ENCODE measurements around the gene SLC39A7. TPM values are rescaled to one million over a fixed set of nuclear protein-coding genes. Genes with fewer than 3 reads are reported as not detected.
A peak's percentile ranks its signal among the peaks of the same experiment; 100 is the strongest.

Gene SLC39A7
- total RNA-seq, 1 donor from 2014 or later = 147 TPM

DNA sequence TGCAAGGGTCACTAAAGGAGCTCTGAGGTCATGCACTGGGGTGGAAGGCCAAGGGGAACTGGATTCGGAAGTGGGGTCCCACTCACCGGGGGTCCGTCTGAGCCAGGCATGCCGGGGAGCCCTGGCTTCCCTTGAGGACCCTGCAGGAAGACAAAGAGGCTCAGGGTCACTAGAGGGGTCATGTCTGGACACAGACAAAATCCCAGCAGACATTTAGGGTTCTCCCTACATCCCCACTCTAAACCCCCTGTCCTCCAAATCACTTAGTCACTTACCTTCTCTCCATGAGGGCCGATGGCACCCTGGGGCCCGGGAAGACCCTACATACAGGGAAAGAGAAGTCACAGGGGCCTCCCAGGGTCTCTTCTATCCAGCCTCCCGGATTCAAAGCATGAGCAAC lies 23.8 kb upstream of the SLC39A7 start:
- Mint-ChIP-seq H3K27me3 (peaks cover 8% of the 10 kb centered on the region), H3K27ac (no peak overlapping the region)

DNA sequence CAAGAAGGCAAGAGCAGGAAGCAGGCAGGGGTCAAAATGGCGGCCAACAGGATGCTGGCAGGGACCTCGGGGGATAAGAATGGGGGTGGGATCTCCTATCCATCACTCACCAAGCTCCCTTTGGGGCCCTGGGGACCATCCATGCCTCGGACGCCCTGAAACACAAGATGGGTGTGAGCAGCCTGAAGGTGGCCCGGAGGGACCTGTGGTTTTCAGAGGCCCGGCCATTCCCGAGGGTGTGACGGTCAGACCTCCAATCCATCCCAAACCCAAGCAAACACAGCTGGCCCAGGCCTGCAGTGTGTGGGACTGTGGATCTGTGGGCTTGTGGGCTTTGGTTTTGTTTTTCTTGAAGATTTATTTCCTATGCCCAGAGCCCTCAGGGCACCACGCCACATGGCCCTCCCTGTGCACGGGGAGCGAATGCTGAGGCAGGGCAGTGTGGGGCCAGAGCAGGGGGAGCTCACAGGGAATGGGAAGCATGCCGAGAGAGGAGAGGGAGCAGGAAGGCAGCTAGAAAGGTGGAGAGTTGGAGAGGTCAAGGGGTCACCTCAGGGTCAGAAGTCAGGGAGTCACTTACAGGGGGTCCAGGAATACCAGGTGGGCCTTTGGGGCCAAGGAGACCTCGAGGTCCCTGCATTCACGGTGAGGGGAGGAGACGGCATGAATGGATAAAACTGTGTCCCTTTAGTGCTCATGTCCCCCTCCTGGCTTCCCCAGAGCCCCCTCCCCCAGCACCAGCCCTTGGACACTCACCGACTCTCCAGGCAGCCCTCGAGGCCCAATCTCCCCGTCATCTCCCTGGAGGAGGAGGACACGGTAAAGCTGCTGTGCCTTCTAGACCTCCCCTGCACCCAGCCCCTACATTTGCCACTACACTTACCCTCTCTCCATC lies 22.9 kb upstream of the SLC39A7 start:
- TF ChIP-seq, protein P1, sequence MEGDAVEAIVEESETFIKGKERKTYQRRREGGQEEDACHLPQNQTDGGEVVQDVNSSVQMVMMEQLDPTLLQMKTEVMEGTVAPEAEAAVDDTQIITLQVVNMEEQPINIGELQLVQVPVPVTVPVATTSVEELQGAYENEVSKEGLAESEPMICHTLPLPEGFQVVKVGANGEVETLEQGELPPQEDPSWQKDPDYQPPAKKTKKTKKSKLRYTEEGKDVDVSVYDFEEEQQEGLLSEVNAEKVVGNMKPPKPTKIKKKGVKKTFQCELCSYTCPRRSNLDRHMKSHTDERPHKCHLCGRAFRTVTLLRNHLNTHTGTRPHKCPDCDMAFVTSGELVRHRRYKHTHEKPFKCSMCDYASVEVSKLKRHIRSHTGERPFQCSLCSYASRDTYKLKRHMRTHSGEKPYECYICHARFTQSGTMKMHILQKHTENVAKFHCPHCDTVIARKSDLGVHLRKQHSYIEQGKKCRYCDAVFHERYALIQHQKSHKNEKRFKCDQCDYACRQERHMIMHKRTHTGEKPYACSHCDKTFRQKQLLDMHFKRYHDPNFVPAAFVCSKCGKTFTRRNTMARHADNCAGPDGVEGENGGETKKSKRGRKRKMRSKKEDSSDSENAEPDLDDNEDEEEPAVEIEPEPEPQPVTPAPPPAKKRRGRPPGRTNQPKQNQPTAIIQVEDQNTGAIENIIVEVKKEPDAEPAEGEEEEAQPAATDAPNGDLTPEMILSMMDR (conservative IDR thresholded peaks at IDR 0.05) = no peak
- peaks cover 10% of the 10 kb centered on the region for H3K4me1 Mint-ChIP-seq (ENCODE audit: unreplicated experiment)
- H3K4me3 Mint-ChIP-seq = peak overlapping the region; percentile 59
- H3K27me3 Mint-ChIP-seq = peaks cover 8% of the 10 kb centered on the region
- H3K27ac Mint-ChIP-seq = peak overlapping the region; percentile 57
- no peaks in the 10 kb centered on the region for H3K36me3 Mint-ChIP-seq
- DNase-seq (ENCODE audit: extremely low spot score, unreplicated experiment) = no peak
- H3K9me3 Mint-ChIP-seq = no peaks in the 10 kb centered on the region

More for the DNA sequence above, 23.8 kb upstream of the SLC39A7 start:
- DNase-seq (ENCODE audit: extremely low spot score, unreplicated experiment) = no peak
- no peak overlapping the region for H3K4me3 Mint-ChIP-seq
- TF ChIP-seq, protein P1 (conservative IDR thresholded peaks at IDR 0.05) = no peak
- H3K36me3 Mint-ChIP-seq = no peaks in the 10 kb centered on the region
- peaks cover 10% of the 10 kb centered on the region for H3K4me1 Mint-ChIP-seq (ENCODE audit: unreplicated experiment)
- H3K9me3 Mint-ChIP-seq = no peaks in the 10 kb centered on the region

GRCh38 chr6:33178755-33179475 lies 21.8 kb upstream of the SLC39A7 start:
- Mint-ChIP-seq H3K4me1 (ENCODE audit: unreplicated experiment) (peaks cover 10% of the 10 kb centered on the region), H3K9me3 (no peaks in the 10 kb centered on the region), H3K4me3 (no peak overlapping the region), H3K36me3 (peaks cover 4% of the 10 kb centered on the region), H3K27ac (peak overlapping the region; percentile 57), H3K27me3 (peaks cover 8% of the 10 kb centered on the region)
- TF ChIP-seq, protein P1 (conservative IDR thresholded peaks at IDR 0.05) = no peak
- DNase-seq (ENCODE audit: extremely low spot score, unreplicated experiment) = no peak

DNA sequence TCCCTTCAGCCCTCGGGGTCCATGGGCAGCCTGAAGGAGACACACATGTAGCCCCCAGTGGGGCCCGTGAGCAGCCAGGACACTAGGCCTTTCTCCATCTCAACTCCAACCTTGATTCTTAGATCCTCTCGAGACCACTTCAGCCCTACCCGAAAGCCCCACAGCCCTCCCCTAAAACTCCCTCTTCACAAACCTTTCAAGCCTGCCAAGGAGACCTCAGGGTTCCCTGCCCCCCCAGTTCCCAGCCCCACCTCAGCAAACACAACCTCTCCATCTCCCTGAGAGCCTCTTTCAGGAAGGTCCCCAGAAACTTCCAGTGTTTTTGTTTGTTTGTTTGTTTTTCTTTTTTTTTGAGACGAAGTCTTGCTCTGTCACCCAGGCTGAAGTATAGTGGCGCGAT lies 19.5 kb upstream of the SLC39A7 start:
- Mint-ChIP-seq H3K9me3 (no peaks in the 10 kb centered on the region), H3K27ac (no peak overlapping the region), H3K27me3 (peaks cover 7% of the 10 kb centered on the region), H3K4me1 (ENCODE audit: unreplicated experiment) (peaks cover 10% of the 10 kb centered on the region), H3K36me3 (peaks cover 4% of the 10 kb centered on the region), H3K4me3 (no peak overlapping the region)
- TF ChIP-seq, protein P1 (conservative IDR thresholded peaks at IDR 0.05) = no peak
- DNase-seq (ENCODE audit: extremely low spot score, unreplicated experiment) = no peak

DNA sequence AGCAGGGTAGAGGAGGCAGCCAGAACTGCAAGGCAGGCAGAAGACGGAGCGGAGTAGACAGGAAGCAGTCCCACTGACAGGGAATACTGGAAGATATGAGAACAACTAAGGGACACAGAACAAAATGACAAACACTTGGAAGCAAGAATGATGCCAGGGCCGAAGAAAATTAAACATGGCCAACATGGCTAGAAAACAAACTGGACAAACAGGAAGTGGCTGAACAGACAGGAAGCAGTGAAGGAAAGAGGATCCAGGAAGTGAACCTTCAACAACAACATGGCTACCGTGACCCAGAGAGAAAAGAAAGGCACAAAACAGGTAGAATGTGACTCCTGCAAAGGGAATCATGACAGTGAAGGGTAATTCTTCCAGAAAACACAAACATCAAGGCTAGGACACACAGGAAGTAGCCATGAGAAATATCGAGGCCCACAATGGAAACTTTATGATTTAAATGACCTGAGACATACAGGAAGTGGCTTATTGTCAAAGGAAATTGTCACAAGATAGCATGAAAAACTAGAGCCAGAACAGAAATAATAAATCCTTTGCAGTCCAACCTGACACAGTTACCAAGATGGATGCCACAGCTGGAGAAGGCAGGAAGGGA lies 17.5 kb upstream of the SLC39A7 start:
- peaks cover 4% of the 10 kb centered on the region for H3K36me3 Mint-ChIP-seq
- peaks cover 21% of the 10 kb centered on the region for H3K27me3 Mint-ChIP-seq
- H3K4me3 Mint-ChIP-seq = no peak overlapping the region
- no peaks in the 10 kb centered on the region for H3K9me3 Mint-ChIP-seq
- TF ChIP-seq, protein P1 (conservative IDR thresholded peaks at IDR 0.05) = no peak
- no peak overlapping the region for H3K27ac Mint-ChIP-seq
- H3K4me1 Mint-ChIP-seq (ENCODE audit: unreplicated experiment) = peaks cover 4% of the 10 kb centered on the region
- no peak for DNase-seq (ENCODE audit: extremely low spot score, unreplicated experiment)
